Measurements from ENCODE around the gene FYN. TPM values are rescaled to one million over a fixed set of nuclear protein-coding genes. Genes with fewer than 3 reads are reported as not detected.

FYN gene
- total and polyA plus RNA-seq, 2 donors from 2014 or later = 34.5 to 52.4 TPM

DNA sequence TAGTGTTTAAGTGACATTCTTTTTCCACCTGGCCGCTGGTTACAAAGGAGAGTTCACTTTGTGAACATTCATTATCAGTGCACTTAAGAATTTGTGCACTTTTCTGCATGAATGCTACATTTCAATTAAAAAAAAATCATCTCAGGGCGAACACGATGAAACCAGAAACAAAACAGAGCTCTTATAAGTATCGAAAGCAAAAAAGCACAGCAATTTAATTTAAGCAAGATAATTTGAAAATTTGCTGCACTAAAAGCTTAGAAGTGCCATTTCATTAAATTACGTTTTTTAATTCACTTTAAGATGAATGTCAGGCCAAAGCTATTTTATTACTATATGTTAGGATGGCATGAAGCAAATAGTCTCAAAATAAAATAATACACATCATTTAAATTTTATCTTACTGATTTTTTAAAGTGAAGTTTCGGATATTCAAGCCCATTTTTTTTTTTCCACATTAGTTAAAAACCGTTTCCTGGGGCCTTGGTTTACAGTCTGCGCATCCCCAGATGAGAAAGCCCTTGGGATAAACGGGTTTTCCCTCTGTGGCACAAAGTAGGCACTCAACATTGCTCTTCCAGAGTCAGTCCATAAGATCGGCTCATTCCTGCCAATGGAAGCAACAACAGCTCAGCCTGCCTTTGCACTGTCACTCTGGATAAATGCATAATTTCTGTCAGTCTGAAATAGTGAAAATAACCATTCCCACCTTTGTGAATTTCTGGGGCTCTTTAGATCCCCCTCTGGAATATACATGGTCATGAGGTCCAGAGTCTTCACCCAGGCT is 80.1 kb downstream of the FYN start:
- no peak for FAIRE-seq
- no peak overlapping the region for H3K27ac ChIP-seq (ENCODE audit: low read depth in 2 of 2, low read length in 2 of 2)
- peaks cover 0 to 5% (median 3%) of the 10 kb centered on the region in 3 donors for H3K4me1 ChIP-seq (ENCODE audit: control insufficient read depth in 2 of 3, insufficient read depth in 2 of 3, low read depth in 1 of 3, low read length in 3 of 3)
- intact Hi-C loops (cut with DNase I) = no loop called here
- H3K9ac ChIP-seq (ENCODE audit: low read length in 3 of 3) = no peak overlapping the region
- no peaks in the 10 kb centered on the region for H3K27me3 ChIP-seq (ENCODE audit: control insufficient read depth, insufficient read depth, low read length)
- H3K36me3 ChIP-seq (ENCODE audit: control insufficient read depth in 2 of 3, insufficient read depth in 3 of 3, low read length in 3 of 3) = no peaks in the 10 kb centered on the region
- H3K9me3 ChIP-seq (ENCODE audit: control insufficient read depth in 2 of 3, insufficient read depth in 1 of 3, low read length in 3 of 3) = no peaks in the 10 kb centered on the region
- no peak for DNase-seq
- H3K4me3 ChIP-seq (ENCODE audit: low read length in 3 of 3) = no peak overlapping the region
- TF ChIP-seq, protein P1, sequence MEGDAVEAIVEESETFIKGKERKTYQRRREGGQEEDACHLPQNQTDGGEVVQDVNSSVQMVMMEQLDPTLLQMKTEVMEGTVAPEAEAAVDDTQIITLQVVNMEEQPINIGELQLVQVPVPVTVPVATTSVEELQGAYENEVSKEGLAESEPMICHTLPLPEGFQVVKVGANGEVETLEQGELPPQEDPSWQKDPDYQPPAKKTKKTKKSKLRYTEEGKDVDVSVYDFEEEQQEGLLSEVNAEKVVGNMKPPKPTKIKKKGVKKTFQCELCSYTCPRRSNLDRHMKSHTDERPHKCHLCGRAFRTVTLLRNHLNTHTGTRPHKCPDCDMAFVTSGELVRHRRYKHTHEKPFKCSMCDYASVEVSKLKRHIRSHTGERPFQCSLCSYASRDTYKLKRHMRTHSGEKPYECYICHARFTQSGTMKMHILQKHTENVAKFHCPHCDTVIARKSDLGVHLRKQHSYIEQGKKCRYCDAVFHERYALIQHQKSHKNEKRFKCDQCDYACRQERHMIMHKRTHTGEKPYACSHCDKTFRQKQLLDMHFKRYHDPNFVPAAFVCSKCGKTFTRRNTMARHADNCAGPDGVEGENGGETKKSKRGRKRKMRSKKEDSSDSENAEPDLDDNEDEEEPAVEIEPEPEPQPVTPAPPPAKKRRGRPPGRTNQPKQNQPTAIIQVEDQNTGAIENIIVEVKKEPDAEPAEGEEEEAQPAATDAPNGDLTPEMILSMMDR (IDR thresholded peaks at IDR 0.05; ENCODE audit: borderline replicate concordance, extremely low read depth, insufficient read depth) = no peak

DNA sequence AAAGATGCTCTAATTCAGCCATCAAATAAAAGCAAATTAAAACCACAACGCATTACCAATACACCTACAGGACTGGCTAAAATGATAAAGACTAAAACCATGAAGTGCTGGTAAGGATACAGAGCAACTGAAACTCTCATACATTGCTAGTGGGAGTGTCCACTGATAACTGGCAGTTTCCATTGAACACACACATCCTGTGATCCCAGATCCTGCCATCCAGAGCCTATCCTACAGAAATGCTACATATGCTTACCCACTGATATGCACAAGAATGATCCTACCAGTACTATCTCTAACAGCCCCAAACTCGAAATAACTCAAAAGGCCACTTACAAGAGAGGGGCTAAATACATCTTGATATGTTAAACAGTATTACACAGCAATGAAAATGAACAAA is 81.0 kb downstream of the FYN start:
- H3K27ac ChIP-seq (ENCODE audit: low read depth in 2 of 2, low read length in 2 of 2) = no peak overlapping the region
- intact Hi-C loops (cut with DNase I) = no loop called here
- H3K9me3 ChIP-seq (ENCODE audit: control insufficient read depth in 2 of 3, insufficient read depth in 1 of 3, low read length in 3 of 3) = no peaks in the 10 kb centered on the region
- no peaks in the 10 kb centered on the region for H3K36me3 ChIP-seq (ENCODE audit: control insufficient read depth in 2 of 3, insufficient read depth in 3 of 3, low read length in 3 of 3)
- H3K4me3 ChIP-seq (ENCODE audit: low read length in 3 of 3) = no peak overlapping the region
- H3K9ac ChIP-seq (ENCODE audit: low read length in 3 of 3) = no peak overlapping the region
- TF ChIP-seq, protein P1 (IDR thresholded peaks at IDR 0.05; ENCODE audit: borderline replicate concordance, extremely low read depth, insufficient read depth) = no peak
- H3K27me3 ChIP-seq (ENCODE audit: control insufficient read depth, insufficient read depth, low read length) = no peaks in the 10 kb centered on the region
- DNase-seq (no peak), FAIRE-seq (no peak)
- H3K4me1 ChIP-seq (ENCODE audit: control insufficient read depth in 2 of 3, insufficient read depth in 2 of 3, low read depth in 1 of 3, low read length in 3 of 3) = peaks cover 0 to 5% (median 3%) of the 10 kb centered on the region in 3 donors

DNA sequence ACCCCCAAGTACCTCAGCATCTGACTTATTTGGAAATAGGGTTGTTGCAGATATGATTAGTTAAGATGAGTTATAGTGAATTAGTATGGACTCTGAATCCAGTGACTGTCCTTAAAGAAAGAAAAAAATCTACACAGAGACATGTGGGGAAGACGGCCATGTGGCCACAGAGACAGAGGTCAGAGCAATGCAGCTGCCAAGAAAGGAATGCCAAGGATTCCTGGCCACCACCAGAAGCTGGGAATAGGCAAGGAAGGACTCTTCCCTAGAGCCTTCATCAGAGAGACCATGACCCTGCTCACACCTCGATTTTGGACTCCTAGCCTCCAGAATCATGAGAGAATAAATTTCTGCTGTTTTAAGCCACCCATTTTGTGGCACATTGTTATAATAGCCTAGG is 81.8 kb downstream of the FYN start:
- Histone ChIP-seq H3K4me3 (ENCODE audit: low read length in 3 of 3) (no peak overlapping the region), H3K9me3 (ENCODE audit: control insufficient read depth in 2 of 3, insufficient read depth in 1 of 3, low read length in 3 of 3) (no peaks in the 10 kb centered on the region), H3K36me3 (ENCODE audit: control insufficient read depth in 2 of 3, insufficient read depth in 3 of 3, low read length in 3 of 3) (no peaks in the 10 kb centered on the region), H3K27me3 (ENCODE audit: control insufficient read depth, insufficient read depth, low read length) (no peaks in the 10 kb centered on the region), H3K9ac (ENCODE audit: low read length in 3 of 3) (no peak overlapping the region), H3K4me1 (ENCODE audit: control insufficient read depth in 2 of 3, insufficient read depth in 2 of 3, low read depth in 1 of 3, low read length in 3 of 3) (peaks cover 0 to 5% (median 3%) of the 10 kb centered on the region in 3 donors), H3K27ac (ENCODE audit: low read depth in 2 of 2, low read length in 2 of 2) (no peak overlapping the region)
- DNase-seq = no peak
- TF ChIP-seq, protein P1 (IDR thresholded peaks at IDR 0.05; ENCODE audit: borderline replicate concordance, extremely low read depth, insufficient read depth) = no peak
- intact Hi-C loops (cut with DNase I) = no loop called here
- FAIRE-seq = no peak
